CD14-positive monocyte (primary cell): Measurements from ENCODE around the gene CHCHD6. TPM values are rescaled to one million over a fixed set of nuclear protein-coding genes. Genes with fewer than 3 reads are reported as not detected.

Experiments used
- DNase-seq, 3 donors: peaks; one replicate each; pipeline ENCODE4 v3.0.0-alpha.2; 2011 to 2022
- H2AFZ ChIP-seq: 2 replicates; pipeline ENCODE4 v1.6.0; 2012; ENCODE audit warnings: mild to moderate bottlenecking, low read depth, low read length, inconsistent platforms; ENCODE audit not compliant: insufficient read depth, poor library complexity, severe bottlenecking
- H3K27ac ChIP-seq, 2 donors: 1 replicate in 1 of 2; 2 replicates in 1 of 2; pipeline ENCODE4 v1.5.1; 2012 to 2013; ENCODE audit warnings: low read length in 2 of 2, control low read depth in 1 of 2, inconsistent platforms in 1 of 2, low read depth in 1 of 2, mild to moderate bottlenecking in 1 of 2
- H3K27me3 ChIP-seq, 2 donors: one replicate each; pipeline versions ENCODE4 v1.6.0 to v1.6.1; 2011 to 2013; ENCODE audit warnings: low read length in 2 of 2; ENCODE audit not compliant: control insufficient read depth in 2 of 2, insufficient read depth in 2 of 2
- H3K36me3 ChIP-seq, 2 donors: replicated peaks in 1 of 2; 1 replicate in 1 of 2; 2 replicates in 1 of 2; pipeline versions ENCODE4 v1.5.1 to v1.6.1; 2012 to 2013; ENCODE audit warnings: low read length in 2 of 2, control low read depth in 1 of 2, inconsistent platforms in 1 of 2, mild to moderate bottlenecking in 1 of 2; ENCODE audit not compliant: insufficient read depth in 2 of 2, control insufficient read depth in 1 of 2
- H3K4me1 ChIP-seq, 2 donors: 1 replicate in 1 of 2; 2 replicates in 1 of 2; pipeline versions ENCODE4 v1.5.1 to v1.6.1; 2012 to 2013; ENCODE audit warnings: low read length in 2 of 2, control low read depth in 1 of 2, inconsistent platforms in 1 of 2, mild to moderate bottlenecking in 1 of 2, moderate library complexity in 1 of 2; ENCODE audit not compliant: insufficient read depth in 2 of 2, control insufficient read depth in 1 of 2
- H3K4me2 ChIP-seq: replicated peaks from 2 replicates; pipeline ENCODE3; 2012; ENCODE audit warnings: low read length, moderate library complexity, mild to moderate bottlenecking; ENCODE audit not compliant: poor library complexity, severe bottlenecking; ENCODE audit errors: extremely low read depth
- H3K4me3 ChIP-seq, 3 experiments: fragments of 200-600 bp in 1 of 3; sonication (generic) in 1 of 3; replicated peaks in 1 of 3; 1 replicate in 2 of 3; 2 replicates in 1 of 3; pipeline ENCODE4 v1.5.1; 2011 to 2013; ENCODE audit warnings: low read length in 3 of 3, mild to moderate bottlenecking in 3 of 3, control low read depth in 2 of 3, low read depth in 2 of 3, inconsistent platforms in 1 of 3, moderate library complexity in 1 of 3
- H3K79me2 ChIP-seq: 2 replicates; pipeline ENCODE4 v1.6.0; 2012; ENCODE audit warnings: mild to moderate bottlenecking, control low read depth, inconsistent platforms, low read length, moderate library complexity; ENCODE audit not compliant: insufficient read depth
- H3K9ac ChIP-seq: 2 replicates; pipeline ENCODE4 v1.6.0; 2017; ENCODE audit warnings: low read length, mild to moderate bottlenecking; ENCODE audit not compliant: insufficient read depth, poor library complexity, severe bottlenecking
- H3K9me3 ChIP-seq, 2 donors: replicated peaks in 1 of 2; 1 replicate in 1 of 2; 2 replicates in 1 of 2; pipeline versions ENCODE4 v1.5.1 to v1.6.1; 2012 to 2013; ENCODE audit warnings: low read length in 2 of 2, control low read depth in 1 of 2; ENCODE audit not compliant: control insufficient read depth in 1 of 2, insufficient read depth in 1 of 2
- H4K20me1 ChIP-seq: 2 replicates; pipeline ENCODE4 v1.6.0; 2012; ENCODE audit warnings: mild to moderate bottlenecking, low read length, control low read depth, moderate library complexity; ENCODE audit not compliant: insufficient read depth
- H3K27ac Mint-ChIP-seq, 7 donors: one replicate each; pipeline ENCODE4 v1.8.0; 2020; ENCODE audit warnings: mild to moderate bottlenecking in 7 of 7, mixed read lengths in 7 of 7, moderate library complexity in 6 of 7, inconsistent platforms in 2 of 7
- H3K27me3 Mint-ChIP-seq, 3 donors: one replicate each; pipeline ENCODE4 v1.8.0; 2021 to 2022; ENCODE audit warnings: low read depth in 3 of 3, mild to moderate bottlenecking in 3 of 3, mixed read lengths in 3 of 3, moderate library complexity in 3 of 3, inconsistent platforms in 1 of 3
- H3K36me3 Mint-ChIP-seq, 2 donors: one replicate each; pipeline ENCODE4 v1.8.0; 2020; ENCODE audit warnings: mixed read lengths in 2 of 2, inconsistent platforms in 1 of 2, mild to moderate bottlenecking in 1 of 2
- H3K4me1 Mint-ChIP-seq: one replicate; pipeline ENCODE4 v1.8.0; 2020; ENCODE audit warnings: mild to moderate bottlenecking, mixed read lengths
- H3K4me3 Mint-ChIP-seq, 2 donors: one replicate each; pipeline ENCODE4 v1.8.0; 2020; ENCODE audit warnings: mild to moderate bottlenecking in 2 of 2, mixed read lengths in 2 of 2, moderate library complexity in 1 of 2
- H3K9me3 Mint-ChIP-seq, 7 donors: one replicate each; pipeline ENCODE4 v1.8.0; 2020 to 2022; ENCODE audit warnings: mixed read lengths in 7 of 7, mild to moderate bottlenecking in 6 of 7, moderate library complexity in 6 of 7, inconsistent platforms in 2 of 7
- WGBS: methylation state at CpG from one replicate; pipeline ENCODE4 v1.1.5; 2013; ENCODE audit warnings: missing lambda C conversion rate; ENCODE audit not compliant: insufficient coverage; 5-methylcytosine and 5-hydroxymethylcytosine counted together
- intact Hi-C, 2 donors: fragments of 100-400 bp; cut with micrococcal nuclease; formaldehyde crosslinking; loops; one replicate each; pipeline versions ENCODE4 v1.15.0 to v1.15.1; 2023
- polyA plus RNA-seq, 3 donors: library from polyadenylated mRNA; depleted of rRNA in 1 of 3; unstranded in 2 of 3; stranded (reverse) in 1 of 3; fragments of 300-500 nt in 2 of 3; fragments of >200 nt in 1 of 3; fragmentation: Illumina TruSeq in 2 of 3; gene quantifications; 1 replicate in 2 of 3; 2 replicates in 1 of 3; pipeline ENCODE4 v1.2.3, GENCODE V29; 2012 to 2021
- TF ChIP-seq, protein P1 (sequence below): fragments of 200-600 bp; IDR thresholded peaks from one replicate; pipeline ENCODE4 v1.8.0; 2022; ENCODE audit warnings: antibody characterized with exemption, mild to moderate bottlenecking

The CHCHD6 gene
- polyA plus RNA-seq, 3 donors, result 1.1 to 1.8 (median 1.8) TPM

DNA sequence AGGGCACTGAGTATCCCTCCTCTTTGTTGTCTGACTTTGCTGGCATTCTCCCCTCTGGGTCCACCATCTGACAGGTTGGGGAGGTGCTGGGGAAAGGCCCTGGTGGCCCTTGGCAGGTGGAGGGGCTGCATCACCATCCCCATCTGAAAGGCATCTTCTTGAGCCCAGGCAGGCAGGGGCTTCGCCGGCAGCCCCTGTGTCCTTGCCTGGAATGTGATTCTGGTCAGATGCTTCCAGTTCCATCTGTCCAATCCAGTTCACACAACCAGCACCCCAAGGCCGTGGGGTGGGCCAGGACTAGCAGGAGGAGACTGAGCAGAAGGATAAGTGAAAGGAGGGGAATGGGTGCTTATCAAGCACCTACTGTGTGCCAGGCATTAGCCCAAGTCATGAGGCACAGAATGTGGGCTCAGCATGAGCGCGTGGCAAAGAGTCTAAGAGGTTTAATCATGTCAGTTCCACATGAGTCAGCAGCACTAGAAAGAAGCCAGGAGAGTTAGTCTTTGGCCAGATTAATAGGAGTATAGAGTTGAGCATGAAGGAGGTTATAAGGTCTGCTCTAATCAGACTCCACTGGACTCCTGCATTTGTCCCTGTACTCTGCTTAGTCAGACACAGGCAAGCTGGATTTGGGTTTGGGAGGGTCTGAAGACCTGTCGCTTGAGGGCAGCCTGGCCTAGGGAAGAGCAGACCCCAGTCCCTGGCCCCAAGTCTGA is 38.7 kb upstream of the CHCHD6 start:
- no peak for DNase-seq
- Histone ChIP-seq H3K9me3 (no peaks in the 10 kb centered on the region), H3K4me2 (no peak overlapping the region), H3K4me3 (no peak overlapping the region), H4K20me1 (no peaks in the 10 kb centered on the region), H3K36me3 (no peaks in the 10 kb centered on the region), H2AFZ (no peak overlapping the region), H3K27me3 (no peaks in the 10 kb centered on the region), H3K79me2 (no peaks in the 10 kb centered on the region), H3K27ac (no peak overlapping the region), H3K4me1 (no peaks in the 10 kb centered on the region), H3K9ac (no peak overlapping the region)
- Mint-ChIP-seq H3K36me3 (no peaks in the 10 kb centered on the region), H3K4me1 (no peaks in the 10 kb centered on the region), H3K9me3 (peaks cover 0 to 2% (median 0%) of the 10 kb centered on the region in 7 donors), H3K27ac (no peak overlapping the region), H3K4me3 (peak overlapping the region in 1 of 2 donors; percentile 58), H3K27me3 (peaks cover 8 to 20% (median 10%) of the 10 kb centered on the region in 3 donors)
- WGBS, result 100% methylated on average over 2 of the region's 6 CpGs
- TF ChIP-seq, protein P1, sequence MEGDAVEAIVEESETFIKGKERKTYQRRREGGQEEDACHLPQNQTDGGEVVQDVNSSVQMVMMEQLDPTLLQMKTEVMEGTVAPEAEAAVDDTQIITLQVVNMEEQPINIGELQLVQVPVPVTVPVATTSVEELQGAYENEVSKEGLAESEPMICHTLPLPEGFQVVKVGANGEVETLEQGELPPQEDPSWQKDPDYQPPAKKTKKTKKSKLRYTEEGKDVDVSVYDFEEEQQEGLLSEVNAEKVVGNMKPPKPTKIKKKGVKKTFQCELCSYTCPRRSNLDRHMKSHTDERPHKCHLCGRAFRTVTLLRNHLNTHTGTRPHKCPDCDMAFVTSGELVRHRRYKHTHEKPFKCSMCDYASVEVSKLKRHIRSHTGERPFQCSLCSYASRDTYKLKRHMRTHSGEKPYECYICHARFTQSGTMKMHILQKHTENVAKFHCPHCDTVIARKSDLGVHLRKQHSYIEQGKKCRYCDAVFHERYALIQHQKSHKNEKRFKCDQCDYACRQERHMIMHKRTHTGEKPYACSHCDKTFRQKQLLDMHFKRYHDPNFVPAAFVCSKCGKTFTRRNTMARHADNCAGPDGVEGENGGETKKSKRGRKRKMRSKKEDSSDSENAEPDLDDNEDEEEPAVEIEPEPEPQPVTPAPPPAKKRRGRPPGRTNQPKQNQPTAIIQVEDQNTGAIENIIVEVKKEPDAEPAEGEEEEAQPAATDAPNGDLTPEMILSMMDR, result no peak
- intact Hi-C loops, result no loop called here

- peak overlapping the region in 1 of 7 donors; percentile 60 for H3K27ac Mint-ChIP-seq
- WGBS, result 70% methylated on average over 15 of the region's 15 CpGs
These were observed 37.9 kb upstream of the CHCHD6 start for GRCh38 chr3:126665959-126666657.

More at GRCh38 chr3:126665959-126666657, 37.9 kb upstream of the CHCHD6 start:
- Histone ChIP-seq H3K79me2 (no peaks in the 10 kb centered on the region), H3K27me3 (no peaks in the 10 kb centered on the region), H3K4me2 (no peak overlapping the region), H3K27ac (no peak overlapping the region), H3K9me3 (peaks cover 0 to under 1% of the 10 kb centered on the region in 2 donors), H4K20me1 (no peaks in the 10 kb centered on the region), H3K9ac (no peak overlapping the region), H3K36me3 (no peaks in the 10 kb centered on the region), H2AFZ (no peak overlapping the region), H3K4me1 (no peaks in the 10 kb centered on the region), H3K4me3 (no peak overlapping the region)
- TF ChIP-seq, protein P1, result no peak
- DNase-seq, result no peak
- no peaks in the 10 kb centered on the region for H3K36me3 Mint-ChIP-seq
- H3K4me1 Mint-ChIP-seq, result peaks cover 4% of the 10 kb centered on the region
- peaks cover 5 to 20% (median 9%) of the 10 kb centered on the region in 3 donors for H3K27me3 Mint-ChIP-seq
- no peak overlapping the region for H3K4me3 Mint-ChIP-seq
- intact Hi-C loops, result no loop called here
- H3K9me3 Mint-ChIP-seq, result peaks cover 0 to 2% (median under 1%) of the 10 kb centered on the region in 7 donors
